ENCODE data around the gene STAM. TPM values are rescaled to one million over a fixed set of nuclear protein-coding genes. Genes with fewer than 3 reads are reported as not detected.

Gene STAM
- total and polyA plus RNA-seq, 9 of the 15 experiments (the other 6 are each of a cell fraction or from before 2014, with no cell fraction given) = 13.8 to 33.5 (median 26.4) TPM

DNA sequence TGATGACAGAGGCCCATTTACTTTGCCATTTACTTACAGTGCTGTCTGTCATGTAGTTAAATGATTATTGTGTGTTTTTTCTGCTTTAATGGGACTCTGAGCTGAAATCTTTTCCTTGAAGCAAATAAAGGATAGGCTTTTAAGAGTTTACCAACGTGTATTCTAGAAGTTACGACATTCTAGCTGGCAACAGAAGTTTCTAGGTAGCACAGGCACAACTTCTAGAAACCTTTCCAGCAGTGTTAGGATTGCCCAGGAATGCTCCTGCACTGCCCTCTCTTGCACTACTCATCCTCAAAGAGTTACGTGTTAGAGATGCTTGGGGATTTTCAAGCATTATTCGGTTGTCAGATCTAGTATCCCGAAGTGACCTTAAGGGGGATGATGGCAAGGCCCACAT lies 65.5 kb downstream of the STAM start (continued):
- TF ChIP-seq ZBTB26 (CRISPR knock-in tag; IDR thresholded peaks at IDR 0.05) (no peak), MED1 (CRISPR knock-in tag; IDR thresholded peaks at IDR 0.05; ENCODE audit: borderline replicate concordance) (no peak), ZNF717 (CRISPR knock-in tag; IDR thresholded peaks at IDR 0.05) (no peak), JUNB (CRISPR knock-in tag; conservative IDR thresholded peaks at IDR 0.05) (no peak)
- TF ChIP-seq, protein P1, sequence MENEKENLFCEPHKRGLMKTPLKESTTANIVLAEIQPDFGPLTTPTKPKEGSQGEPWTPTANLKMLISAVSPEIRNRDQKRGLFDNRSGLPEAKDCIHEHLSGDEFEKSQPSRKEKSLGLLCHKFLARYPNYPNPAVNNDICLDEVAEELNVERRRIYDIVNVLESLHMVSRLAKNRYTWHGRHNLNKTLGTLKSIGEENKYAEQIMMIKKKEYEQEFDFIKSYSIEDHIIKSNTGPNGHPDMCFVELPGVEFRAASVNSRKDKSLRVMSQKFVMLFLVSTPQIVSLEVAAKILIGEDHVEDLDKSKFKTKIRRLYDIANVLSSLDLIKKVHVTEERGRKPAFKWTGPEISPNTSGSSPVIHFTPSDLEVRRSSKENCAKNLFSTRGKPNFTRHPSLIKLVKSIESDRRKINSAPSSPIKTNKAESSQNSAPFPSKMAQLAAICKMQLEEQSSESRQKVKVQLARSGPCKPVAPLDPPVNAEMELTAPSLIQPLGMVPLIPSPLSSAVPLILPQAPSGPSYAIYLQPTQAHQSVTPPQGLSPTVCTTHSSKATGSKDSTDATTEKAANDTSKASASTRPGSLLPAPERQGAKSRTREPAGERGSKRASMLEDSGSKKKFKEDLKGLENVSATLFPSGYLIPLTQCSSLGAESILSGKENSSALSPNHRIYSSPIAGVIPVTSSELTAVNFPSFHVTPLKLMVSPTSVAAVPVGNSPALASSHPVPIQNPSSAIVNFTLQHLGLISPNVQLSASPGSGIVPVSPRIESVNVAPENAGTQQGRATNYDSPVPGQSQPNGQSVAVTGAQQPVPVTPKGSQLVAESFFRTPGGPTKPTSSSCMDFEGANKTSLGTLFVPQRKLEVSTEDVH (IDR thresholded peaks at IDR 0.05; ENCODE audit: low read depth, partially characterized antibody) = no peak

DNA sequence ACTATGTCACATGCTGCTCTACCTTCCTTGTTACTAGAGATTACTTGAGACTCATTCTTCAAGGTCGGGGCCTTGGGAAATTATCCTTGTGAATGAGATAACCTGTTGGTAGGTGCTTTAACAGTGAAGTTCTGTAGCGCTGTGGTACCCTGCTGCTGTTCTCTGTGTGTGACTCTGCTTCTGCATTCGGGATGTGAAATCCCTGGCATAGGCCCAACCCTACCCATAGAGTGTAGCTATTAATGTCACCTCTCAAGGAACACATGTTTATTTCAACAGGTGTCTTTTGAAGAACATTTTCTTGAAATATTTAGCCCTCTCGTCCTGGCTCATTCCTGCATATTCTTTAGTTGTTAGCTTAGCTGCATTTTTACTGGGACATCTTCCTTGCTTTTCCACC lies 66.2 kb downstream of the STAM start:
- Histone ChIP-seq H4K20me1 (replicated peaks; ENCODE audit: control insufficient read depth, insufficient read depth, low read length) (no peaks in the 10 kb centered on the region), H3K4me1 (replicated peaks in 1 of 2; ENCODE audit: control insufficient read depth in 2 of 2, insufficient read depth in 2 of 2, low read length in 2 of 2) (no peaks in the 10 kb centered on the region), H3K9me3 (replicated peaks; ENCODE audit: control insufficient read depth, insufficient read depth, low read depth, low read length) (no peaks in the 10 kb centered on the region), H3K36me3 (ENCODE audit: control insufficient read depth, insufficient read depth, low read length) (peaks cover 68% of the 10 kb centered on the region), H3K4me3 (no peak overlapping the region), H3K27me3 (ENCODE audit: control insufficient read depth in 2 of 2, insufficient read depth in 2 of 2, low read length in 2 of 2) (no peaks in the 10 kb centered on the region), H3K9ac (ENCODE audit: insufficient read depth in 1 of 2, low read depth in 2 of 2, low read length in 2 of 2) (no peak overlapping the region), H3K9me1 (ENCODE audit: control insufficient read depth, insufficient read depth, low read length) (no peaks in the 10 kb centered on the region), H3K4me2 (ENCODE audit: insufficient read depth, low read length) (no peak overlapping the region), H3K27ac (ENCODE audit: extremely low read depth, low read depth, low read length) (no peak overlapping the region), H2AFZ (ENCODE audit: low read depth, low read length) (no peak overlapping the region), H3K79me2 (ENCODE audit: control insufficient read depth, insufficient read depth, low read length) (no peaks in the 10 kb centered on the region)
- ATAC-seq (no peak), FAIRE-seq (no peak), DNase-seq (ENCODE audit: extremely low read depth in 1 of 4, low spot score in 3 of 4) (no peak)
- in situ Hi-C loops (cut with MboI) (no loop called here), intact Hi-C loops (cut with micrococcal nuclease) (no loop called here)
- WGBS (ENCODE audit: insufficient coverage, low coverage, missing lambda C conversion rate) = 76% methylated on average over 4 of the region's 4 CpGs
- no TSS peak for BruUV-seq (replicated peaks)
- POLR2A ChIA-PET = interaction anchor here (1.0 to 1.5 kb wide), 3 partner anchors 12 to 47 kb away, joined by 3 to 5 read pairs (median 4); no protein-coding TSS in a partner anchor
- CTCF ChIA-PET (ENCODE audit: low intra/inter-chr PET ratio) = no interaction called here
- TF ChIP-seq MECOM (CRISPR knock-in tag; IDR thresholded peaks at IDR 0.05) = no peak
- TF ChIP-seq, protein P2, sequence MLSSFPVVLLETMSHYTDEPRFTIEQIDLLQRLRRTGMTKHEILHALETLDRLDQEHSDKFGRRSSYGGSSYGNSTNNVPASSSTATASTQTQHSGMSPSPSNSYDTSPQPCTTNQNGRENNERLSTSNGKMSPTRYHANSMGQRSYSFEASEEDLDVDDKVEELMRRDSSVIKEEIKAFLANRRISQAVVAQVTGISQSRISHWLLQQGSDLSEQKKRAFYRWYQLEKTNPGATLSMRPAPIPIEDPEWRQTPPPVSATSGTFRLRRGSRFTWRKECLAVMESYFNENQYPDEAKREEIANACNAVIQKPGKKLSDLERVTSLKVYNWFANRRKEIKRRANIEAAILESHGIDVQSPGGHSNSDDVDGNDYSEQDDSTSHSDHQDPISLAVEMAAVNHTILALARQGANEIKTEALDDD (IDR thresholded peaks at IDR 0.05) = no peak
- TF ChIP-seq, protein P3, sequence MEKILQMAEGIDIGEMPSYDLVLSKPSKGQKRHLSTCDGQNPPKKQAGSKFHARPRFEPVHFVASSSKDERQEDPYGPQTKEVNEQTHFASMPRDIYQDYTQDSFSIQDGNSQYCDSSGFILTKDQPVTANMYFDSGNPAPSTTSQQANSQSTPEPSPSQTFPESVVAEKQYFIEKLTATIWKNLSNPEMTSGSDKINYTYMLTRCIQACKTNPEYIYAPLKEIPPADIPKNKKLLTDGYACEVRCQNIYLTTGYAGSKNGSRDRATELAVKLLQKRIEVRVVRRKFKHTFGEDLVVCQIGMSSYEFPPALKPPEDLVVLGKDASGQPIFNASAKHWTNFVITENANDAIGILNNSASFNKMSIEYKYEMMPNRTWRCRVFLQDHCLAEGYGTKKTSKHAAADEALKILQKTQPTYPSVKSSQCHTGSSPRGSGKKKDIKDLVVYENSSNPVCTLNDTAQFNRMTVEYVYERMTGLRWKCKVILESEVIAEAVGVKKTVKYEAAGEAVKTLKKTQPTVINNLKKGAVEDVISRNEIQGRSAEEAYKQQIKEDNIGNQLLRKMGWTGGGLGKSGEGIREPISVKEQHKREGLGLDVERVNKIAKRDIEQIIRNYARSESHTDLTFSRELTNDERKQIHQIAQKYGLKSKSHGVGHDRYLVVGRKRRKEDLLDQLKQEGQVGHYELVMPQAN (IDR thresholded peaks at IDR 0.05; ENCODE audit: borderline replicate concordance) = no peak
- no peak for TF ChIP-seq ZFP1 (CRISPR knock-in tag; IDR thresholded peaks at IDR 0.05)
- TF ChIP-seq TSC22D4 (tag; IDR thresholded peaks at IDR 0.05) = no peak
- TF ChIP-seq SMARCA5 (IDR thresholded peaks at IDR 0.05) = no peak
- no peak for TF ChIP-seq ZNF280A (IDR thresholded peaks at IDR 0.05; ENCODE audit: low read depth, partially characterized antibody)
